ENCODE measurements around the gene ACOT12. TPM values are rescaled to one million over a fixed set of nuclear protein-coding genes. Genes with fewer than 3 reads are reported as not detected.

Gene ACOT12
- total and polyA plus RNA-seq, 9 of the 15 experiments (the other 6 are each of a cell fraction or from before 2014, with no cell fraction given) = 0.03 TPM; not detected in 8

- TF ChIP-seq HMGXB4 (CRISPR knock-in tag; IDR thresholded peaks at IDR 0.05) (no peak), ZSCAN32 (CRISPR knock-in tag; IDR thresholded peaks at IDR 0.05) (no peak), PKNOX1 (IDR thresholded peaks at IDR 0.05) (no peak)
These were observed 28.7 kb upstream of the ACOT12 start (continued) for GRCh38 chr5:81422671-81423070.

GRCh38 chr5:81420039-81420667 lies 26.2 kb upstream of the ACOT12 start:
- Histone ChIP-seq H3K27me3 (ENCODE audit: control insufficient read depth in 2 of 2, insufficient read depth in 2 of 2, low read length in 2 of 2) (no peaks in the 10 kb centered on the region), H3K4me2 (ENCODE audit: insufficient read depth, low read length) (no peak overlapping the region; the same call in 1 of the 2 replicates), H3K27ac (ENCODE audit: extremely low read depth, low read depth, low read length) (peak overlapping the region; percentile 33; the same call in 1 of the 3 replicates), H3K9me1 (ENCODE audit: control insufficient read depth, insufficient read depth, low read length) (no peaks in the 10 kb centered on the region), H3K9ac (ENCODE audit: insufficient read depth in 1 of 2, low read depth in 2 of 2, low read length in 2 of 2) (no peak overlapping the region), H3K4me3 (no peak overlapping the region), H3K79me2 (ENCODE audit: control insufficient read depth, insufficient read depth, low read length) (no peaks in the 10 kb centered on the region), H4K20me1 (replicated peaks; ENCODE audit: control insufficient read depth, insufficient read depth, low read length) (no peaks in the 10 kb centered on the region), H3K9me3 (replicated peaks; ENCODE audit: control insufficient read depth, insufficient read depth, low read depth, low read length) (no peaks in the 10 kb centered on the region), H3K4me1 (replicated peaks in 1 of 2; ENCODE audit: control insufficient read depth in 2 of 2, insufficient read depth in 2 of 2, low read length in 2 of 2) (peaks cover 0 to 8% of the 10 kb centered on the region in 2 experiments; a peak in 3 of 5 replicates), H3K36me3 (ENCODE audit: control insufficient read depth, insufficient read depth, low read length) (0 out of 3 replicates have a peak, but pooled peaks cover 5% of the 10 kb centered on the region), H2AFZ (ENCODE audit: low read depth, low read length) (peak overlapping the region; percentile 11; the same call in 1 of the 2 replicates)
- in situ Hi-C loops (cut with MboI) = loop anchor here (10.0 kb wide), 1 partner anchor 425 kb away; no protein-coding TSS in a partner anchor
- TSS peak; percentile 35 for BruUV-seq (replicated peaks)
- peak in 2 of 4 experiments; percentile 29 to 41 for DNase-seq (ENCODE audit: extremely low read depth in 1 of 4, low spot score in 3 of 4)
- intact Hi-C loops (cut with micrococcal nuclease) = loop anchor here (10.0 kb wide), 1 partner anchor 85 kb away; no protein-coding TSS in a partner anchor
- ChIA-PET POLR2A (no interaction called here), CTCF (ENCODE audit: low intra/inter-chr PET ratio) (no interaction called here)
- FAIRE-seq = no peak
- ATAC-seq = peak; percentile 85
- WGBS (ENCODE audit: insufficient coverage, low coverage, missing lambda C conversion rate) = 36% methylated on average over 6 of the region's 6 CpGs
- peak; percentile 57 for TF ChIP-seq C11orf30 (IDR thresholded peaks at IDR 0.05; ENCODE audit: low read depth)
- no peak for TF ChIP-seq RERE (CRISPR knock-in tag; IDR thresholded peaks at IDR 0.05; ENCODE audit: borderline replicate concordance)
- no peak for TF ChIP-seq TAF7 (tag; IDR thresholded peaks at IDR 0.05)
- peak; percentile 72 for TF ChIP-seq FOSL1 (tag; conservative IDR thresholded peaks at IDR 0.05)
- 0 out of 2 replicates have a peak, but pooled peaks have one; percentile 18 for TF ChIP-seq ZNF766 (CRISPR knock-in tag; conservative IDR thresholded peaks at IDR 0.05)
- no peak; the same call in 1 of the 2 replicates for TF ChIP-seq ESRRA (IDR thresholded peaks at IDR 0.05; ENCODE audit: borderline replicate concordance, low read depth)
- TF ChIP-seq ZNF311 (CRISPR knock-in tag; IDR thresholded peaks at IDR 0.05) = no peak
- TF ChIP-seq TAL1 (IDR thresholded peaks at IDR 0.05) = no peak
- TF ChIP-seq SMARCA4 (IDR thresholded peaks at IDR 0.05) = peak; percentile 32; the same call in 1 of the 2 replicates
- 0 out of 2 replicates have a peak, but pooled peaks have one; percentile 21 for TF ChIP-seq SMARCE1 (IDR thresholded peaks at IDR 0.05)

Measured in K562 (cell line).